Fibroblast of lung (primary cell): ENCODE measurements around the gene PSME3IP1.

Source experiments
- CTCF ChIP-seq, 2 donors: IDR thresholded peaks in 1 of 2; conservative IDR thresholded peaks in 1 of 2; 1 replicate in 1 of 2; 2 replicates in 1 of 2; pipeline ENCODE4 v1.5.1; 2011 to 2012; ENCODE audit warnings: low read length in 2 of 2, control low read depth in 1 of 2, inconsistent platforms in 1 of 2, low read depth in 1 of 2, mild to moderate bottlenecking in 1 of 2
- EZH2 ChIP-seq: IDR thresholded peaks from 2 replicates; pipeline ENCODE4 v1.5.1; 2012; ENCODE audit warnings: low read length, control low read depth, mild to moderate bottlenecking; ENCODE audit errors: missing control alignments

- TF ChIP-seq CTCF (conservative IDR thresholded peaks at IDR 0.05 in 1 of 2, IDR thresholded peaks at IDR 0.05 in 1 of 2; ENCODE audit: low read depth in 1 of 2, low read length in 2 of 2) = no peak
- no peak for TF ChIP-seq EZH2
Observed at GRCh38 chr16:57133031-57133430, 52.8 kb downstream of the PSME3IP1 start.
